GM19463 (cell line): ENCODE measurements around the gene CNTRL.

Source experiments
- ATAC-seq: cut with Tn5 transposase; IDR thresholded peaks from one replicate; pipeline ENCODE4 v1.9.1; 2021; ENCODE audit warnings: mild to moderate bottlenecking, moderate library complexity; ENCODE audit not compliant: unreplicated experiment

Gene CNTRL

GRCh38 chr9:121179930-121180681 lies 105.4 kb downstream of the CNTRL start:
- ATAC-seq: no peak

- ATAC-seq: no peak
Measured at GRCh38 chr9:121182101-121182836, 107.5 kb downstream of the CNTRL start.

DNA sequence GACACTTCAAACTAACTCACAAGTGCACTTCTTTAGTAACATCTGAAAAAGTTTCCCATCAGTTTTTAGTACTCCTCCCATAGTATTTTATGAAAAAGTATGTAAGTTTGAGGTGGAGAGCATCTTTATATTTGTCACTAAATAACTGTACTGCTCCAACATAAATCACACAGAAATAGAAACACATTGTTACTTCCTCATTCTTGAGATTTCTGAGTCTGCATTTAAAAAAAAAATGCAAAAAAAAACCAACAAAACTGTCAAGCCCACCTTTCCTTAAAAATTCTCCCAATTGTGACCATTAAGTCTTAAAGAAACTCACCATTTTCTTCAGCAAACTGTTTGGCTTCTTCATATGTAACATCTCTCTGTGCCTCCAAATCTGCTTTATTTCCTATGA lies 108.2 kb downstream of the CNTRL start:
- no peak for ATAC-seq

DNA sequence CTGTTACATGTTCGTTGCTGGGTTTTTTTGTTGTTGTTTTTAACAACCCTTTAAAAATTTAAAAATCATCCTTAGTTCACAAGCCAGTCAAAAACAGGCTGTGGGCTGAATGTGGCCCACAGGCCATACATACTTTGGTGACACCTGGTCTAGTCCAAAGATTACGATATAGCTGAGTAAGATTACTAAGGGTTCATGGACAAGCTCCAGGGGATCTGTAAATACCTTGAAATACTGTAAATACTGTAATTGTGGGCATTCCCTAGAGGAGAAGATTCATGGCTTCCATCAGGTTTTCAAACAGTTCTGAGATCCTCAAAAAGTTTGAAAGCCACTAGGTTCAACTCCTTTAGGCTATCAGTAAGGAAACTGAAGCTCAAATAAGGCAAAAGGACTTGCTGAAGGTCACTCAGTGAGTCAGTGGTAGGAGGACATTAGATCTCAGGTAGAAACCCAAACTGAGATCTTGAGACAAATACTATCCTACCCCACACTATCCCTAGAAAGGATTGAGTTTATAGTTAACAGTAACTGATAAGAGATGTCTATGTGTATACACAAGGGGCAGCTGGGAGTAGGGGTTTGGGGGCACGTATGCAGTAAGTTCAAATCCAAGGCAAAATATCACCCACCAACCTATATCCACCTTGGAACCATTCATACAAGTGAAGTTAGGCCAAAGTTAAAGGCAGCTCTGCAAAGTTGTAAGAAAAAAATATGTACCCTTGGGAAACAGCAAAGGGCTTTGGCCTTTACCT lies 109.1 kb downstream of the CNTRL start:
- no peak for ATAC-seq

DNA sequence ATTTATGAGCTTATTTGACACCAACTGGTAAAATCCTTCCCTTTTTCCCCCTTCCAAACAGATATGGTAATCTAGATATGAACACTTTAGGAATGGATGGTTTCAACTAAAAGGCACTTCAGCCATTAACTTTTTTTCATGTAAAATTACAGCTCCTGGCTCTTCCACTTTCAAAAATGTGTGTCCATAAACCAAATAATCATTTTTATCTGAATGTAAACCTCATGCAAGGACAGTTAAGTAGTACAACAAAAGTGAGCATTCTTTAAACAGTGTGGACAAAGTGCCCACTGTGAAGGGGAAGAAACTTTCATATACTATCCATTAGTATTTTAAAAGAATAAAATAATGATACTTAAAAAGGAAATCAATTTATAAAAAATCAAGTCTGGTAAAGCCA lies 109.7 kb downstream of the CNTRL start:
- no peak for ATAC-seq

- no peak for ATAC-seq
Measured at GRCh38 chr9:121185178-121185745, 110.5 kb downstream of the CNTRL start.

DNA sequence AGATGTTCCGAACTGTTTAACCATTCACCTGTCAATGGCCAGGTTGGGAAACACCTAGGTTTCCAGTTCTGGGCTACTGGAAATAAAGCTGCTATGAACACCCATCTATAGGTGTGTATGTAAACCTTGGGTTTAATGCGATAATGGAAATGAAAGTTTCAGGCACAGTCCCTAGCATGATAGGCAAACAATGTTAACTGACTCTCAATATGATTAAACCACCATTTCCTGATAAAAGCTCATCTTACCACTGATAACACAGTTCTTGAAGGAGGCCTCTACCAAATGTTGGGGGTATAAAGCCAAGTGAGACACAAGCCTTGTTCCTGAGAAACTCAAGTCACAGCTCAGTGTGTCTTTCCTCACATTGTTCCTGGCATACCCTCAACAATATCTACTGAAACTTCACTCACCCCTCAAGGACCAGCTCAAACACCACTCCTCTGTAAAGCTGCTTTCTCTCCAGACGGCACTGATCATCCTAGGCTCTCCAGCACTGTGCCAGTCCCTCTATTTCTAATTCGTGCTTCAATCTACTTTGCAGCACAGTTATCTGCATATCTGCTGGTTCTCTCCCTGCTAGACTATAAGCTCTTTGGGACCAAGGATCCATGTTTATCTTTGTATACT lies 111.1 kb downstream of the CNTRL start:
- no peak for ATAC-seq

DNA sequence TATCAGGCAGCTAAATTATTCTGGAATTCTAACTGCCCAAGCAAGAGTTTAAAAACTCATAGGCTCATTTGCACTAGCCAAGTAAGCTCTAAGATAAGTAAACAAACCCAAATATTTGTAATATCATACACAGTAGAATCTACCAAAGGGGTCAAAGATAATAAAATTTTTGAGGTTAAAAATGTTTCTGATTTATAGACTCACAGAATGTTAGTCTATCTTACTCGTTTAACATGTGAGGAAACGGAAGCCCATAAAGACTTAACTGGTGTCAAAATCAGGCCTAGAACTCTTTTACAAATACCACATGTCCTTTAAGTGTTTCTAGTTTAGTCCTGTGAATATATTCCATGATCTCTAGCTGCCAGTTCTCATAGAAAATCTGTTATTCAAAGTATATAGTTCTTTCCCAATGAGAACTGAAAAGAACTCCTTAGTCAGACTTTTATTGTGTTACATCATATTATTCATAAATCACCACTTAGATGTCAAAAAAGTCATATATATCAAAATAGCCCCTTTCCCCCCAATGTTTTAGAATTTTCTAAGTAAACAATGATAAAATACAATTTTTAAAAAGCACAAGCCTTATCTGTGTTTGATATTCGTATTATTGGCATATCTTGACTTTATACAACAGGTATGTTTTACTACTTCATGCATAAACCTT lies 113.0 kb downstream of the CNTRL start:
- no peak for ATAC-seq

DNA sequence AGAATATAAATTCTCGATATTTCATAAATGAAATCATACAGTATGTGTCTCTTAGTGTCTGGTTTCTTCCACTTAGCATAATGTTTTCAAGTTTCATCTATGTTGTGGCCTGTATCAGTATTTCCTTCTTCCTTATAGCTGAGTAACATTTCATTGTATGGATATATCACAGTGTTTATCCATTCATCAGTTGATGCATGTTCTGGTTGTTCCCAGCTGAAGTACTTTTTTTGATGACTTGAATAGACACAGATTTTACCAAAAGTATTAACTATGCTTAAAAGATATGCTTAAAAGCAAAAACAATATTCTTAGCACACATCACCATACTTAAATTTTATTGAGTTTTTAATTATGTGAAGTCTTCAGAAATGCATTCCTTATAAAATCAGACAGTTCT lies 114.3 kb downstream of the CNTRL start:
- no peak for ATAC-seq

DNA sequence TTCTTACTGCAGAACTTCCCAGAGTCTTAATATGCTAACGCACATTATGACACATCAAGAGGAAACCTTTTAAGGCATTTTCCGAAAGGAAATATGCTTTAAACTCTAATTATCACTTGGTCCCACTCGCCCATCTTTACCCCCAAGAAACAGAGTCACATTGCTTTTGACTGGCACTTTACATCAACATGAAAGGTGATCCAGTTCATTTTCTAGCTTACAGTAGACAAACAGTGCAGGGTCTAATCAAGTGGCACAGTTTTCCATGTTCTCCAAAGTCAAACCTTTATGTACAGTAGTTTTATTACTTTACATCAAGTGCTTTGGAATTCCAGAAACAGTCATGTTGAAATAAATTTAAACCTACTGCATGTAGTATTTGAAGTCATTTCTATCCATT lies 114.9 kb downstream of the CNTRL start:
- no peak for ATAC-seq

DNA sequence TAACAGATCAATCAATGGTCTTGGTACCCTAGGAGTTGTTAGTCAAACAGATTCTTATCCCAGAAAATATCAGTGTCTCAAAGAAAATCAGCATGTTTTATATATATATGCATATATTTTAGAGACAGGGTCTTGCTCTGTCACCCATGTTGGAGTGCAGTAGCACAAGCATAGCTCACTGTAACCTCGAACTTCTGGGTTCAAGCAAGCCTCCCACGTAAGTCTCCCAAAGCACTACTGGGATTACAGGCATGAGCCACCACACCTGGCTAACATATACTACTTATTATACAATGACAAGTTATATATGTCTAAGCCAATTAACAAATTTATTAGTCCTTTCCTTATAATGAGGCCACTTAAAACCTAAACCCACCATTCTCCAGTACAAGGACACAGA lies 116.5 kb downstream of the CNTRL start:
- no peak for ATAC-seq

DNA sequence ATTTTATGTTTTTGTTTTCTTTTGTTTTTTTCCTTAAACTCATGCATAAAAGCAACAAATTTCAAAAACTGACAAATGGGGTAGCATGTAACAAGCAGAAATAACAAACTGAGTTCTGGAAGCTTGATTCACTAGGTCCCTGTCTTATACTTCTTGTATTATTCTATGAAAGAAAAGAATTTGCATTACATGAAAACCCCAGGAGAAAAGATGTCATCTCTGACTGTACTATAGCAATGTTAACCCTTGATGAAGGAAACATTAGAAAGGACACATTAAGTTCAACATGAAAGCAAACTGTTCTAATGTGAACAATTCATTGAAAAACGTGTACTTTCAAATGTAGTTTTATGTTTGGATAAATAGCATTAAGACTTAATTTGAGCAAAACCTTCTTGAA lies 117.8 kb downstream of the CNTRL start:
- no peak for ATAC-seq

- no peak for ATAC-seq
Measured at GRCh38 chr9:121192959-121193640, 118.3 kb downstream of the CNTRL start.

GRCh38 chr9:121194730-121195129 lies 120.0 kb downstream of the CNTRL start:
- no peak for ATAC-seq

- ATAC-seq: peak; percentile 54
Measured at GRCh38 chr9:121196389-121196788, 121.6 kb downstream of the CNTRL start.

DNA sequence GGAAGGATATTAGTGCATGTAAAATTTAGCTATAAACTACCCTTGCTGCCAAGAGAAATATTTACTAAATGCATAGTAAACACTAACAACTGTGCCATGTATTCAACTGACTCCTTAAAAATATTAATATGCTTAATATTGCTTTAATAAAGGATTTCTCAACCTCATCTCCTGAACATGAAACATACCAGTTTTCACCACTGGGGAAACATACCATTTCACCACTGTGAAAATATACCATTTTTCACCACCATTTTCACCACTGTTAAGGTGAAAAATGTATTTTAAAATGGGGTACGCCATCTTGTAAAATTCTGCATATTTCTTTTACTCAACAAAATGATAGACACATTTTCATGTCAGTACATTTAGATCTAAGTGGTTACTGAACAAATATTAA lies 122.4 kb downstream of the CNTRL start:
- ATAC-seq: no peak

DNA sequence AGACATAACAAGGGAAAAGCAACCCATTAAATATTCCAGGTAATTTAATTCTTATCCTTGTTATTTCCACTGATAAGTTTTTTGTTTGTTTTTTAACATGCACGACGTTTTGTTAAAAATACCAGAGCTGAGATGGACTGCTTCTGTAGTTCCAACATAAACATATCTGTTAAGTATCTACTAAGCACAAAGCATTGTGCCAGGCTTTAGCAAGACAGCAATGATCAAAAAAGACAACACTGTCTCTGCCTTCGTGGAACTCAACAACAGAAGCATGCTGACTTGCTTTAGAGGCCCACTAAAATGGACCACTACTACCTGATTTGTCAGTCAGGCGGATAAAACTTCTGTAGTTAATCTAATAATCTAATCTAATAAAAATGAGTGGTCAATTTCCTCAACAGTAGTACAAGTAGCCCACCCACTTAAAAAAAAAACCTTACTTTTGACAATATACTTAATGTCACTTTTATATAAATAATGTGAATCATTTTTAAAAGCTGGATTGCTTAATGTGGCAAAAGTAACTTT lies 123.8 kb downstream of the CNTRL start:
- no peak for ATAC-seq

DNA sequence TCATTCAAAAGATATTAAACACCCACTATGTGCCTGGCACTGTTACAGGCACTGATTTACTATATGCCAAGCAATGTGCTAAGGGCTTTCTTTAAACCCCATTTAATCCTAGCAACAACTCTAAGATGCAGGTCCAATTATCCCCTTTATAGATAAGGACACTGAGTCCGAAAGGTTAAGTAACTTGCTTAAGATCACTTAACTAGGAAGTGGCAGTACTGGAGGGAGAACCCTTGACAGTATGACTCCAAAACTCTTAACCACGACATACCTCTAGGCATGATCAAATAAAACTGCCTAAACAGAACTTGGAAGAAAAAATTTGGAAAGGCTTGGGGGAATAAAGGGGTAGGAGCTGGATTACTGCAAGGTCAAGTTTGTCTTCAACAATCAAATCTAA lies 125.2 kb downstream of the CNTRL start:
- ATAC-seq: no peak

DNA sequence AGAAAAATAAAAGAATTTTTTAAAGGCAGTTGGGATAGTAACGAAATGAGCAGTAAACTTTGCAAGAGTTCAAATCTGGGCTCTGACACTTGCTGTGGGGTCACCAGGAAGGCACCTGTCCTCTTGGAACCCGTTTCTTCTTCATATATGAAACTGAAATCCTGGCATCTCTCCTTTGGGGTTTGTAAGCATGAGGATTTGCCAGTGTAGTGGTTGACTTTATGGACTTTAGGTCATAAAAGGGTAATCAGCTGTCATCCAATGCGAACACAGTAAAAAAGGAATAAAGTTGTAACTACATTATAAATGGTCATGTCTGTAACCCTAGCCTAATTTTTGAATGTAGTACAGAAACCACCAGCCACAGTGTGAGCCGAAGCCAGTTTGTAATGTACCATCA lies 125.6 kb downstream of the CNTRL start:
- ATAC-seq: no peak
